ENCODE results near the gene NMNAT3.

The NMNAT3 gene

GRCh38 chr3:139577909-139578308 is 99.9 kb downstream of the NMNAT3 start:
- H3K9ac ChIP-seq (ENCODE audit: low read length), result no peak overlapping the region
- H3K9me3 ChIP-seq (ENCODE audit: insufficient read depth, low read length), result no peaks in the 10 kb centered on the region
- no peaks in the 10 kb centered on the region for H3F3A ChIP-seq (ENCODE audit: insufficient read depth)
- H3K36me3 ChIP-seq (ENCODE audit: low read length), result no peaks in the 10 kb centered on the region
- H3K79me2 ChIP-seq (ENCODE audit: insufficient read depth, low read length), result no peaks in the 10 kb centered on the region
- H2AFZ ChIP-seq (ENCODE audit: low read depth, low read length, severe bottlenecking), result no peak overlapping the region
- no peaks in the 10 kb centered on the region for H4K20me1 ChIP-seq (ENCODE audit: low read depth, low read length)
- H3K27me3 ChIP-seq (ENCODE audit: low read length), result no peaks in the 10 kb centered on the region
- no peak overlapping the region for H3K4me2 ChIP-seq (ENCODE audit: low read depth, low read length, poor library complexity, severe bottlenecking)
- TF ChIP-seq EZH2phosphoT487 (conservative IDR thresholded peaks at IDR 0.05; ENCODE audit: low read length), result no peak
- TF ChIP-seq, protein P1, sequence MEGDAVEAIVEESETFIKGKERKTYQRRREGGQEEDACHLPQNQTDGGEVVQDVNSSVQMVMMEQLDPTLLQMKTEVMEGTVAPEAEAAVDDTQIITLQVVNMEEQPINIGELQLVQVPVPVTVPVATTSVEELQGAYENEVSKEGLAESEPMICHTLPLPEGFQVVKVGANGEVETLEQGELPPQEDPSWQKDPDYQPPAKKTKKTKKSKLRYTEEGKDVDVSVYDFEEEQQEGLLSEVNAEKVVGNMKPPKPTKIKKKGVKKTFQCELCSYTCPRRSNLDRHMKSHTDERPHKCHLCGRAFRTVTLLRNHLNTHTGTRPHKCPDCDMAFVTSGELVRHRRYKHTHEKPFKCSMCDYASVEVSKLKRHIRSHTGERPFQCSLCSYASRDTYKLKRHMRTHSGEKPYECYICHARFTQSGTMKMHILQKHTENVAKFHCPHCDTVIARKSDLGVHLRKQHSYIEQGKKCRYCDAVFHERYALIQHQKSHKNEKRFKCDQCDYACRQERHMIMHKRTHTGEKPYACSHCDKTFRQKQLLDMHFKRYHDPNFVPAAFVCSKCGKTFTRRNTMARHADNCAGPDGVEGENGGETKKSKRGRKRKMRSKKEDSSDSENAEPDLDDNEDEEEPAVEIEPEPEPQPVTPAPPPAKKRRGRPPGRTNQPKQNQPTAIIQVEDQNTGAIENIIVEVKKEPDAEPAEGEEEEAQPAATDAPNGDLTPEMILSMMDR (IDR thresholded peaks at IDR 0.05; ENCODE audit: insufficient read depth, low read length, poor library complexity, severe bottlenecking), result no peak
- no peak overlapping the region for H3K27ac ChIP-seq (ENCODE audit: low read depth, low read length)
- no peaks in the 10 kb centered on the region for H3K9me2 ChIP-seq (replicated peaks; ENCODE audit: insufficient read depth, low read length)
- H3K4me3 ChIP-seq (ENCODE audit: insufficient read depth, low read length, poor library complexity, severe bottlenecking), result no peak overlapping the region

DNA sequence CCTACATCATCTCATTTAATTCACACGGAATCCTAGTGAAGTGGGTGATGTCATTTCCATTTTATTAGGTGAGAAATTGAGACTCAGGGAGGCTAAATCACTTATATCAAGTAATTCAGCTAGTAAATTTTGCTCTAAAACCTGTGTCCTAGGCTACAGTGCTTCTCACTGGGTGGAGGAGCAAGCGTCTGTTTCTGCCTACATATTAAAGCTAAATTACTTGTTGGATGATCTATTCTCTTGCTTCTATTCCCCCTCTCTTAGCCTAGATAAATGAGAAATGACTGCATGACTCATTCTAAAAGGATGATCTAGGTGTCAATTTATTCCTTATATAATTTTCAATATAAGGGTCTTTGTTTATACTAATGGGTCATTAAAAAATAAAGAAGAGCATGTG is 100.4 kb downstream of the NMNAT3 start:
- Histone ChIP-seq H3K27ac (ENCODE audit: low read depth, low read length) (no peak overlapping the region), H3K9ac (ENCODE audit: low read length) (no peak overlapping the region), H3K9me3 (ENCODE audit: insufficient read depth, low read length) (no peaks in the 10 kb centered on the region), H3K4me3 (ENCODE audit: insufficient read depth, low read length, poor library complexity, severe bottlenecking) (no peak overlapping the region), H3F3A (ENCODE audit: insufficient read depth) (no peaks in the 10 kb centered on the region), H3K36me3 (ENCODE audit: low read length) (no peaks in the 10 kb centered on the region), H3K4me2 (ENCODE audit: low read depth, low read length, poor library complexity, severe bottlenecking) (no peak overlapping the region), H2AFZ (ENCODE audit: low read depth, low read length, severe bottlenecking) (no peak overlapping the region), H3K79me2 (ENCODE audit: insufficient read depth, low read length) (no peaks in the 10 kb centered on the region), H4K20me1 (ENCODE audit: low read depth, low read length) (no peaks in the 10 kb centered on the region), H3K27me3 (ENCODE audit: low read length) (no peaks in the 10 kb centered on the region), H3K9me2 (replicated peaks; ENCODE audit: insufficient read depth, low read length) (no peaks in the 10 kb centered on the region)
- TF ChIP-seq, protein P1 (IDR thresholded peaks at IDR 0.05; ENCODE audit: insufficient read depth, low read length, poor library complexity, severe bottlenecking), result no peak
- TF ChIP-seq EZH2phosphoT487 (conservative IDR thresholded peaks at IDR 0.05; ENCODE audit: low read length), result no peak

DNA sequence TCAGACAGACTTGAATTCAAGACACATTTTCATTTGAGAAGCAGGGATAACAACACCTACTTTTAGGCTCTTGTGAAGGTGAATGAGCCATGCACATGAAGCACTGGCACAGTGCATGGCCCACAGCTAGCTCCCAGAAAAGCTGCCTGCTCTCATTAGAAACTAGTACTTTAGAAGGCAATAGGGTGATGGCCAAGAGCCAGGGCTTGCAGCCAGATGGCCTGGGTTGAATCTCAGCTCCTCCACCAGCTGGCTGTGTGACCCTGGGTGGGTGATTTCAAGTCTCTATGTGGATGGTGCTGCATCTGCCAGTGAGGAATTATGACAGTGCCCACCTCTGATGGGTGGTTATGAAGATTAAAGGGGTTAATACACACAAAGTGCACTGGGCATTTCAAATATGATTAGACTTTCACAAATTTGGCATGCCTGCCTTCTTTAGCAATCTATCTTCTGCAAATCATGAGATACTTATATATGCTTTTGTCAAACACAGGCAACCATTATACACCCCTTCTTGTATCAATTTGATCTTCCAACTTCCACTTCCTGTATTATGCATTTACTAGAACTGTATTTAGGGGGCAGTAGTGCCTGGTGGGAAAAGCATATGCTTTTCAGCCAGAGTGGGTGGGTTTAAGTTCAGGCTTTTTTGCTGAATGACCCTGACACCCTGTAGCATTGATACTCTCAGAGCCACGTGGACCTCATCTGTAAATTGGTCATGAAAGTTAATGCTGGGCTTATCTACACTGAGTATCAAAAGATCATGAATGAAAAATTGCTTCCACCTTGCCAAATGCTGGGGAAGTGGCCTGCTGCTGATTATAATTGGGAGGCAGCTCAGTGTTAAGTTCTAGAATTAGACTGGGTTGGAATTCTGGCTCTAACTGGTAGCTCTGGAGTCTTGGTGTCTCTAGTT is 103.5 kb downstream of the NMNAT3 start:
- Histone ChIP-seq H3K9me2 (replicated peaks; ENCODE audit: insufficient read depth, low read length) (no peaks in the 10 kb centered on the region), H3K36me3 (ENCODE audit: low read length) (no peaks in the 10 kb centered on the region), H3K27ac (ENCODE audit: low read depth, low read length) (no peak overlapping the region), H3F3A (ENCODE audit: insufficient read depth) (no peaks in the 10 kb centered on the region), H3K9ac (ENCODE audit: low read length) (no peak overlapping the region), H3K4me2 (ENCODE audit: low read depth, low read length, poor library complexity, severe bottlenecking) (no peak overlapping the region), H3K4me3 (ENCODE audit: insufficient read depth, low read length, poor library complexity, severe bottlenecking) (no peak overlapping the region), H2AFZ (ENCODE audit: low read depth, low read length, severe bottlenecking) (no peak overlapping the region), H3K27me3 (ENCODE audit: low read length) (no peaks in the 10 kb centered on the region), H4K20me1 (ENCODE audit: low read depth, low read length) (no peaks in the 10 kb centered on the region), H3K79me2 (ENCODE audit: insufficient read depth, low read length) (no peaks in the 10 kb centered on the region), H3K9me3 (ENCODE audit: insufficient read depth, low read length) (no peaks in the 10 kb centered on the region)
- TF ChIP-seq, protein P1 (IDR thresholded peaks at IDR 0.05; ENCODE audit: insufficient read depth, low read length, poor library complexity, severe bottlenecking), result no peak
- no peak for TF ChIP-seq EZH2phosphoT487 (conservative IDR thresholded peaks at IDR 0.05; ENCODE audit: low read length)

All from SU-DHL-6 (cell line).